Parathyroid adenoma (tissue), 2 donors: ENCODE results near the gene IFITM1.
"Not testable (repeated sequence)": the region's sequence is repeated elsewhere in the genome, so short reads cannot be mapped to it uniquely, and the experiment has no call there.

ENCODE experiments used
- H2AFZ ChIP-seq: fragments of 300-600 bp; sonication (generic); one replicate; pipeline ENCODE4 v1.7.0; 2017; ENCODE audit warnings: antibody characterized with exemption, mild to moderate bottlenecking
- H3K27ac ChIP-seq: fragments of 300-600 bp; sonication (generic); one replicate; pipeline ENCODE4 v1.7.0; 2017
- H3K27me3 ChIP-seq: fragments of 300-600 bp; sonication (generic); one replicate; pipeline ENCODE4 v1.7.0; 2017; ENCODE audit warnings: low read length; ENCODE audit not compliant: control insufficient read depth, insufficient read depth
- H3K36me3 ChIP-seq: fragments of 300-600 bp; sonication (generic); one replicate; pipeline ENCODE4 v1.7.0; 2017; ENCODE audit warnings: low read length; ENCODE audit not compliant: control insufficient read depth, insufficient read depth
- H3K4me1 ChIP-seq: fragments of 300-600 bp; sonication (generic); one replicate; pipeline ENCODE4 v1.7.0; 2017; ENCODE audit warnings: control low read depth
- H3K4me2 ChIP-seq: fragments of 300-600 bp; sonication (generic); one replicate; pipeline ENCODE4 v1.7.0; 2017; ENCODE audit warnings: low read length
- H3K4me3 ChIP-seq: fragments of 300-600 bp; sonication (generic); one replicate; pipeline ENCODE4 v1.7.0; 2017; ENCODE audit warnings: low read depth, low read length
- H3K79me2 ChIP-seq: fragments of 300-600 bp; sonication (generic); one replicate; pipeline ENCODE4 v1.7.0; 2017; ENCODE audit warnings: control low read depth
- H3K9ac ChIP-seq: fragments of 300-600 bp; sonication (generic); one replicate; pipeline ENCODE4 v1.7.0; 2017; ENCODE audit warnings: mild to moderate bottlenecking
- H3K9me3 ChIP-seq: fragments of 300-600 bp; sonication (generic); one replicate; pipeline ENCODE4 v1.7.0; 2017; ENCODE audit warnings: low read length; ENCODE audit not compliant: control insufficient read depth
- CTCF ChIP-seq: fragments of 300-600 bp; sonication (generic); IDR thresholded peaks from one replicate; pipeline ENCODE4 v1.7.0; 2017; ENCODE audit warnings: antibody characterized with exemption, mild to moderate bottlenecking
- donor health status: primary hyperparathyroidism.

IFITM1 gene

DNA sequence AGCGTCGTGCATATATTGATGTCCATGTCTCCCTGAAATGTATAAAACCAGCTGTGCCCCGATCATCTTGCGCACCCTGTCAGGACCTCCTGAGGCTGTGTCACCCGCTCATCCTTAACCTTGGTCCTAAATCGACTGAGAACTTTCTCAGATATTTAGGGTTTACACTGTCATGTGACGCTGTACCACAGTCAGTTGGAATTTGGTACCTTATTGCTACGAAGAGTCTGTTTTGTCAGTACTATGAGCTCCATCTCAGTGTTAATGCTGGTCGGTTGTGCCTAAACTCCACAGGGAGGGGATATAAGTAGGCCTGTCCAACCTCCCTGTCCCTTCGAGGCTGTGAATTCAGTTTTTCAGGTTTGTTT is 8.0 kb upstream of the IFITM1 start:
- no peak overlapping the region for H2AFZ ChIP-seq

DNA sequence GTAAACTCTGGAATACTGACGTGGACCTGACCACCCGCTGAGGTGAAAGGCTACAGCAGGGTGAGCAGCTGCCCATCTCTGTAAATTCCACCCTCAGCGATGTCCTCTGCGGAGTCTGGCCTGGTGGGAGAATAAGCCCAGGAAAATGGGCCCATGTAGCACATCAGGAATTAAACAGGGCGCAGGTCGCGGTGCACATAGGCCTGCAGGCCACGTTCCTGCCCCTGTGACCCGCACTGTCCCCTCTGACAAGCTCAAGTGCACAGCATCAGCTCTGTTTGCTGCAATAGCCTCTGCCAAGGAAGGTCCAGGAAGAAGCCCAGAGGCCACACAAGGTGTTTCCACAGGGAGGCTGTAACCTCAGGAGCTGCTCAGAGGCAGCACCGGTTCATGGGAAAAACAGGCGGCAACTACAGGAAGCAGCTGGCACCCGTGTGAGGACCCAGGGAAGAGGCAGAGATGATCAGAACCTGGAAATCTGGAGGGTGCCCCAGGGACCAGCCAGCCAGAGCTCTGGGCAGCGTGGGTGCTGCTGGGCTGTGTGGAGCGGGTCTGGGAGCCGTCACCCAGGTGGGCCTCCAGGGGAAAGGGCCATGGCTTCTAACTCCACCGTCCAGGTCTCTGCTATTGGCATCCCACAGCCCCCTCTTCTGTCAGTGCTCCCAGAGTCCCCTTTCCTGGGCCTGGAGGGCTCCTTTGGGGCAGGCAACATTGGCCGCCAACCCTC is 7.0 kb upstream of the IFITM1 start:
- Histone ChIP-seq H3K9me3 (no peaks in the 10 kb centered on the region), H3K27me3 (no peaks in the 10 kb centered on the region), H3K9ac (no peak overlapping the region), H3K4me1 (peaks cover 9% of the 10 kb centered on the region), H3K27ac (peak overlapping the region; percentile 62), H3K4me3 (no peak overlapping the region), H3K79me2 (no peaks in the 10 kb centered on the region), H2AFZ (peak overlapping the region; percentile 38), H3K36me3 (no peaks in the 10 kb centered on the region), H3K4me2 (no peak overlapping the region)
- TF ChIP-seq CTCF, result no peak

More for the DNA sequence above, 8.0 kb upstream of the IFITM1 start:
- Histone ChIP-seq H3K27me3 (no peaks in the 10 kb centered on the region), H3K79me2 (no peaks in the 10 kb centered on the region), H3K27ac (peak overlapping the region; percentile 4), H3K4me1 (peaks cover 9% of the 10 kb centered on the region), H3K4me3 (no peak overlapping the region), H3K9ac (no peak overlapping the region), H3K9me3 (no peaks in the 10 kb centered on the region), H3K36me3 (no peaks in the 10 kb centered on the region), H3K4me2 (no peak overlapping the region)
- no peak for TF ChIP-seq CTCF

- not testable (repeated sequence) for H3K36me3 ChIP-seq, H3K4me1 ChIP-seq, H3K9me3 ChIP-seq, H3K9ac ChIP-seq, H3K79me2 ChIP-seq, H3K27me3 ChIP-seq
- peak within 1 kb of the TSS; percentile 62 for H3K27ac ChIP-seq
- peak within 1 kb of the TSS; percentile 38 for H2AFZ ChIP-seq
- peak within 1 kb of the TSS; percentile 65 for H3K4me2 ChIP-seq
- H3K4me3 ChIP-seq, result peak within 1 kb of the TSS; percentile 62
Observed at GRCh38 chr11:307766-308708, 5.8 kb upstream of the IFITM1 start, which contains the start of gene IFITM2. IFITM2 (plus strand) TSS chr11:307816; CDS start chr11:308193, 377 bp downstream.

DNA sequence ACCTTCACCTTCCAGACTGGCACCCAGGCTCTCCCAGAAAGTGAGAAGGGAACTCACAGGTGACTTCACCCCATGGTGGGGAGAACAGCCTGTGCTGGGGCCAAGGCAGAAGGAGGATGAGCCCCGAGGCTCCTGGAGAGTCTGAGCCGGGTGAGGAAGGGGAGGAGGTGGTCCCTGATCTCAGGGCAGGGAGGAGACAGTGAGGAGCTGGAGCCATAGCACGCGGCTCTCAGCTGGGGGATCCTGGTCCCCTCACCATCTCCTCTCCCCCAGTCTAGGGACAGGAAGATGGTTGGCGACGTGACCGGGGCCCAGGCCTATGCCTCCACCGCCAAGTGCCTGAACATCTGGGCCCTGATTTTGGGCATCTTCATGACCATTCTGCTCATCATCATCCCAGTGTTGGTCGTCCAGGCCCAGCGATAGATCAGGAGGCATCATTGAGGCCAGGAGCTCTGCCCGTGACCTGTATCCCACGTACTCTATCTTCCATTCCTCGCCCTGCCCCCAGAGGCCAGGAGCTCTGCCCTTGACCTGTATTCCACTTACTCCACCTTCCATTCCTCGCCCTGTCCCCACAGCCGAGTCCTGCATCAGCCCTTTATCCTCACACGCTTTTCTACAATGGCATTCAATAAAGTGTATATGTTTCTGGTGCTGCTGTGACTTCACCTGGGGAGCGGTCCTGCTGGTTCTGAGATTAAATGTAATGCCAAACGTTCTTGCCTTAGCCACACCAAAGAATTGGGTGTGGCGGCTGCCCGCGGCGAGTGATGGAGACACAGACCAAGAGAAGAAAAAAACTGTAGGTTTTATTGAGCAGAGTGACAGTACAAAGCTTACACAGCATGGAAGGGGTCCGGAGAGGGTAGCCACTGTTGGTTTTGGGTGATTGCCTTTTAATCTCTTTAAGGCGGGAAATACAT is 4.8 kb upstream of the IFITM1 start:
- peak overlapping the region; percentile 66 for H3K4me2 ChIP-seq
- H3K79me2 ChIP-seq, H2AFZ ChIP-seq, H3K9me3 ChIP-seq, H3K36me3 ChIP-seq, H3K4me1 ChIP-seq, H3K27me3 ChIP-seq, H3K9ac ChIP-seq: not testable (repeated sequence)
- H3K27ac ChIP-seq, result peak overlapping the region; percentile 62
- peak overlapping the region; percentile 37 for H3K4me3 ChIP-seq

- Histone ChIP-seq H3K4me2 (peak overlapping the region; percentile 66), H3K4me3 (peak overlapping the region; percentile 37), H3K27ac (peak overlapping the region; percentile 62)
- H3K36me3 ChIP-seq, H3K79me2 ChIP-seq, H3K9me3 ChIP-seq, H3K4me1 ChIP-seq, H2AFZ ChIP-seq, H3K9ac ChIP-seq, H3K27me3 ChIP-seq: not testable (repeated sequence)
Observed at GRCh38 chr11:309979-310572, 3.8 kb upstream of the IFITM1 start.

GRCh38 chr11:311013-311748 is 2.7 kb upstream of the IFITM1 start:
- not testable (repeated sequence) for H3K4me3 ChIP-seq, H3K79me2 ChIP-seq, H3K36me3 ChIP-seq, H3K9ac ChIP-seq, H3K4me2 ChIP-seq, H3K4me1 ChIP-seq, H3K27me3 ChIP-seq, H2AFZ ChIP-seq, H3K9me3 ChIP-seq
- peak overlapping the region; percentile 33 for H3K27ac ChIP-seq
